HUES48 (cell line): ENCODE data around the gene SAP25.

Experiments used
- H3K27ac ChIP-seq: one replicate; pipeline ENCODE4 v1.7.0; 2013; ENCODE audit warnings: low read depth, low read length, inconsistent platforms
- H3K27me3 ChIP-seq: 2 replicates; pipeline ENCODE4 v1.6.1; 2013; ENCODE audit warnings: mild to moderate bottlenecking, low read length; ENCODE audit not compliant: control insufficient read depth, insufficient read depth
- H3K36me3 ChIP-seq: 2 replicates; pipeline ENCODE4 v1.6.1; 2013; ENCODE audit warnings: low read length; ENCODE audit not compliant: control insufficient read depth, insufficient read depth
- H3K4me1 ChIP-seq: 2 replicates; pipeline ENCODE4 v1.6.1; 2013; ENCODE audit warnings: mild to moderate bottlenecking, low read length; ENCODE audit not compliant: control insufficient read depth, insufficient read depth
- H3K4me3 ChIP-seq: 2 replicates; pipeline ENCODE4 v1.5.1; 2013; ENCODE audit warnings: mild to moderate bottlenecking, low read depth, low read length
- H3K9ac ChIP-seq: 2 replicates; pipeline ENCODE4 v1.6.1; 2013; ENCODE audit warnings: mild to moderate bottlenecking, low read depth, low read length, moderate library complexity
- H3K9me3 ChIP-seq: 2 replicates; pipeline ENCODE4 v1.6.1; 2013; ENCODE audit warnings: low read length; ENCODE audit not compliant: control insufficient read depth, insufficient read depth

SAP25 gene

GRCh38 chr7:100582650-100583049 is 8.9 kb upstream of the SAP25 start:
- no peak overlapping the region for H3K4me3 ChIP-seq
- H3K9me3 ChIP-seq, result no peaks in the 10 kb centered on the region
- H3K27ac ChIP-seq, result no peak overlapping the region
- H3K36me3 ChIP-seq, result peaks cover 34% of the 10 kb centered on the region
- H3K27me3 ChIP-seq, result no peaks in the 10 kb centered on the region
- no peak overlapping the region for H3K9ac ChIP-seq
- peaks cover 18% of the 10 kb centered on the region for H3K4me1 ChIP-seq

GRCh38 chr7:100582041-100582579 is 8.4 kb upstream of the SAP25 start:
- no peaks in the 10 kb centered on the region for H3K9me3 ChIP-seq
- H3K4me1 ChIP-seq, result peaks cover 18% of the 10 kb centered on the region
- H3K27me3 ChIP-seq, result no peaks in the 10 kb centered on the region
- peaks cover 37% of the 10 kb centered on the region for H3K36me3 ChIP-seq
- no peak overlapping the region for H3K9ac ChIP-seq
- no peak overlapping the region for H3K4me3 ChIP-seq
- no peak overlapping the region for H3K27ac ChIP-seq

- no peak overlapping the region for H3K4me3 ChIP-seq
- no peak overlapping the region for H3K9ac ChIP-seq
- H3K36me3 ChIP-seq, result peaks cover 52% of the 10 kb centered on the region
Measured at GRCh38 chr7:100580466-100581283, 7.0 kb upstream of the SAP25 start.

GRCh38 chr7:100578246-100579183 is 4.8 kb upstream of the SAP25 start:
- H3K36me3 ChIP-seq, result peaks cover 58% of the 10 kb centered on the region
- no peaks in the 10 kb centered on the region for H3K9me3 ChIP-seq
- H3K27ac ChIP-seq, result no peak overlapping the region
- H3K4me3 ChIP-seq, result no peak overlapping the region
- no peak overlapping the region for H3K9ac ChIP-seq
- H3K4me1 ChIP-seq, result peaks cover 3% of the 10 kb centered on the region
- no peaks in the 10 kb centered on the region for H3K27me3 ChIP-seq

More at GRCh38 chr7:100580466-100581283, 7.0 kb upstream of the SAP25 start:
- H3K27ac ChIP-seq, result no peak overlapping the region
- no peaks in the 10 kb centered on the region for H3K27me3 ChIP-seq
- H3K9me3 ChIP-seq, result no peaks in the 10 kb centered on the region
- H3K4me1 ChIP-seq, result peaks cover 18% of the 10 kb centered on the region

- peaks cover 58% of the 10 kb centered on the region for H3K36me3 ChIP-seq
- no peaks in the 10 kb centered on the region for H3K9me3 ChIP-seq
- no peaks in the 10 kb centered on the region for H3K27me3 ChIP-seq
- no peak overlapping the region for H3K27ac ChIP-seq
- no peak overlapping the region for H3K4me3 ChIP-seq
- H3K9ac ChIP-seq, result no peak overlapping the region
- H3K4me1 ChIP-seq, result peaks cover 2% of the 10 kb centered on the region; the same call in 1 of the 2 replicates
Measured at GRCh38 chr7:100577507-100577906, 3.8 kb upstream of the SAP25 start.

GRCh38 chr7:100577103-100577502 is 3.4 kb upstream of the SAP25 start:
- Histone ChIP-seq H3K36me3 (peaks cover 56% of the 10 kb centered on the region), H3K4me1 (peaks cover 5% of the 10 kb centered on the region), H3K27ac (no peak overlapping the region), H3K9me3 (no peaks in the 10 kb centered on the region), H3K27me3 (no peaks in the 10 kb centered on the region), H3K4me3 (no peak overlapping the region), H3K9ac (no peak overlapping the region)

GRCh38 chr7:100576384-100576993 is 2.8 kb upstream of the SAP25 start:
- Histone ChIP-seq H3K4me3 (no peak overlapping the region), H3K36me3 (peaks cover 50% of the 10 kb centered on the region), H3K9me3 (no peaks in the 10 kb centered on the region), H3K27ac (no peak overlapping the region), H3K27me3 (no peaks in the 10 kb centered on the region), H3K9ac (no peak overlapping the region), H3K4me1 (peaks cover 12% of the 10 kb centered on the region)

- no peak overlapping the region for H3K27ac ChIP-seq
- H3K4me3 ChIP-seq, result no peak overlapping the region
- H3K36me3 ChIP-seq, result peaks cover 44% of the 10 kb centered on the region
- no peaks in the 10 kb centered on the region for H3K9me3 ChIP-seq
- no peak overlapping the region for H3K9ac ChIP-seq
- peaks cover 18% of the 10 kb centered on the region for H3K4me1 ChIP-seq
- H3K27me3 ChIP-seq, result no peaks in the 10 kb centered on the region
Measured at GRCh38 chr7:100575746-100576383, 2.2 kb upstream of the SAP25 start.

- no peaks in the 10 kb centered on the region for H3K9me3 ChIP-seq
- H3K4me3 ChIP-seq, result no peak overlapping the region
- no peak overlapping the region for H3K9ac ChIP-seq
- H3K27ac ChIP-seq, result no peak overlapping the region
- H3K27me3 ChIP-seq, result no peaks in the 10 kb centered on the region
- H3K4me1 ChIP-seq, result peaks cover 20% of the 10 kb centered on the region
- H3K36me3 ChIP-seq, result peaks cover 37% of the 10 kb centered on the region
Measured at GRCh38 chr7:100575206-100575631, 1.5 kb upstream of the SAP25 start.
